Measurements from ENCODE around the gene PPIE. TPM values are rescaled to one million over a fixed set of nuclear protein-coding genes. Genes with fewer than 3 reads are reported as not detected.

PPIE gene
- total RNA-seq, result 35.5 and 42.6 TPM in 2 replicates
- polyA plus RNA-seq, result 61.2 and 77.3 TPM in 2 replicates

DNA sequence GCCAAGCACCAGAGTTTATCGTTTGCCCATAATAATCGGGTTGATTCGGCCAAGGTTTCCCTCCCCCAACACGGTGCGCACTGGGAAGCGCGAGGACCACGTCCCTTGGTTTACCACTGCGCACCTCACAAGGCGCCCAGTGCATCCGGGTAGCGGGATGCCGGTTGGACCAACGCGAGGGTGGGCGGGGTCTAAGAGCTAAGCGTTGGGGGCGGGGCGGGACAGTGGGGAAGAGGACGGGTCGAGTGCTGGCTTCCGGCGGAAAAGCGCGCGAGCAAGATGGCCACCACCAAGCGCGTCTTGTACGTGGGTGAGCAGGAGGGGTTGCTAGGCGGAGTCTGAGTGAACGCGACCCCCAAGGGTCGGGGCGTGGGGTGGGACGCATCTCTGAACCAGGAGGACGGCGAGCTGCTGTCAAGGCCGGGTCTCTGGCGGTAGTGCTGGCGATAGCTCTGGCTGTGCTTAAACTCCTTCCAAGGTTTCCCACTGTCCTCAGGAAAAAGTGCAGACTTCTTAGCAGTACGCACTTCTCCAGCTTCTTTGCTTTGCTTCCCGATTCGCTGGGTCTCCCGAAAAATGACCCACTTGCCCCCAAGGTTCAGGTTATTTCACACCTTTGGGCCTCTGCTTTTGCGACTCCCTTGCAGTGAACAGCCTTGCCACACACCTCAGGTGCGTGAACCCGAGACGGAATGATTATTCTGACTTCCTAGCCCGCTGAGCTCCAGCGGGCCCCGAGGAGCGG, at the start of gene PPIE:
PPIE (plus strand) TSS at position 261 of the 745 bp plus-strand sequence; CDS start at position 280, 19 bp downstream.
- peak; percentile 96 for DNase-seq (ENCODE audit: low spot score)
- H4K20me1 ChIP-seq (ENCODE audit: insufficient read depth, poor library complexity, severe bottlenecking), result no peaks in the 10 kb centered on the region
- peaks cover 16% of the 10 kb centered on the region for H3K79me2 ChIP-seq
- peaks cover 9% of the 10 kb centered on the region for H3K27me3 ChIP-seq
- H3K4me2 ChIP-seq, result peak within 1 kb of the TSS; percentile 81
- H3K4me1 ChIP-seq (ENCODE audit: insufficient read depth), result peaks cover 10% of the 10 kb centered on the region
- WGBS (ENCODE audit: low lambda C conversion rate, missing lambda C conversion rate), result 2% methylated on average over 49 of the region's 52 CpGs
- H3K9me3 ChIP-seq (ENCODE audit: low read depth), result no peaks in the 10 kb centered on the region
- H3K27ac ChIP-seq, result peak within 1 kb of the TSS; percentile 67
- no peak for TF ChIP-seq EZH2phosphoT487 (IDR thresholded peaks at IDR 0.05; ENCODE audit: low read depth, severe bottlenecking, unreplicated experiment)
- no peak for TF ChIP-seq EZH2 (IDR thresholded peaks at IDR 0.05; ENCODE audit: borderline replicate concordance)
- TF ChIP-seq, protein P1, sequence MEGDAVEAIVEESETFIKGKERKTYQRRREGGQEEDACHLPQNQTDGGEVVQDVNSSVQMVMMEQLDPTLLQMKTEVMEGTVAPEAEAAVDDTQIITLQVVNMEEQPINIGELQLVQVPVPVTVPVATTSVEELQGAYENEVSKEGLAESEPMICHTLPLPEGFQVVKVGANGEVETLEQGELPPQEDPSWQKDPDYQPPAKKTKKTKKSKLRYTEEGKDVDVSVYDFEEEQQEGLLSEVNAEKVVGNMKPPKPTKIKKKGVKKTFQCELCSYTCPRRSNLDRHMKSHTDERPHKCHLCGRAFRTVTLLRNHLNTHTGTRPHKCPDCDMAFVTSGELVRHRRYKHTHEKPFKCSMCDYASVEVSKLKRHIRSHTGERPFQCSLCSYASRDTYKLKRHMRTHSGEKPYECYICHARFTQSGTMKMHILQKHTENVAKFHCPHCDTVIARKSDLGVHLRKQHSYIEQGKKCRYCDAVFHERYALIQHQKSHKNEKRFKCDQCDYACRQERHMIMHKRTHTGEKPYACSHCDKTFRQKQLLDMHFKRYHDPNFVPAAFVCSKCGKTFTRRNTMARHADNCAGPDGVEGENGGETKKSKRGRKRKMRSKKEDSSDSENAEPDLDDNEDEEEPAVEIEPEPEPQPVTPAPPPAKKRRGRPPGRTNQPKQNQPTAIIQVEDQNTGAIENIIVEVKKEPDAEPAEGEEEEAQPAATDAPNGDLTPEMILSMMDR (IDR thresholded peaks at IDR 0.05; ENCODE audit: poor library complexity), result no peak
- H3K9me2 ChIP-seq (replicated peaks; ENCODE audit: insufficient read depth), result no peaks in the 10 kb centered on the region
- peak within 1 kb of the TSS; percentile 56 for H3K4me3 ChIP-seq
- H3K36me3 ChIP-seq (replicated peaks; ENCODE audit: insufficient read depth, low read depth), result no peaks in the 10 kb centered on the region
- H2AFZ ChIP-seq, result peak within 1 kb of the TSS; percentile 81

DNA sequence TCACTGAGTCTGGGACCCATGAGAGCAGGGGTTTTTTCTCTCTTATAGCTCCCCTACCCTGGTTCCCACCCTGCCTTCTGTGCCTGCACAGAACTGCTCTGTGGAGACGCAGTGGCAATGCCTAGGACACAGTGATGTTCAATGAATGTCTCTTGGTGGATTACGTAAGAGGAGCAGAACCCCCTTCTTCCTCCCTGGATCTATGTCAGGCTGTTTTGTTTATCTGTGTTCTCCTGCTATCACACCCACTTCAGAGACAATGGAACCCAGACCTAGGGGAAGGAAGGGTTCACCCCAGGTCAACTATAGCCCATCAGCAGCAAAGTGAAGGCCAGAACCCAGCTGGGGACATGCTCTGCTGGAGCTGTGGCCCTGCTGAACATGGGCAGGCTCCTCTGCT, 49.5 kb upstream of the PPIE start:
- Histone ChIP-seq H3K4me1 (ENCODE audit: insufficient read depth) (peaks cover 13% of the 10 kb centered on the region), H2AFZ (no peak overlapping the region), H3K79me2 (no peaks in the 10 kb centered on the region), H4K20me1 (ENCODE audit: insufficient read depth, poor library complexity, severe bottlenecking) (no peaks in the 10 kb centered on the region), H3K4me2 (no peak overlapping the region), H3K4me3 (no peak overlapping the region), H3K9me3 (ENCODE audit: low read depth) (no peaks in the 10 kb centered on the region), H3K27me3 (peaks cover 80% of the 10 kb centered on the region), H3K27ac (no peak overlapping the region), H3K36me3 (replicated peaks; ENCODE audit: insufficient read depth, low read depth) (no peaks in the 10 kb centered on the region), H3K9me2 (replicated peaks; ENCODE audit: insufficient read depth) (no peaks in the 10 kb centered on the region)
- TF ChIP-seq EZH2 (IDR thresholded peaks at IDR 0.05; ENCODE audit: borderline replicate concordance), result no peak
- TF ChIP-seq, protein P1 (IDR thresholded peaks at IDR 0.05; ENCODE audit: poor library complexity), result no peak
- 60% methylated on average over 2 of the region's 2 CpGs for WGBS (ENCODE audit: low lambda C conversion rate, missing lambda C conversion rate)
- no peak for DNase-seq (ENCODE audit: low spot score)

DNA sequence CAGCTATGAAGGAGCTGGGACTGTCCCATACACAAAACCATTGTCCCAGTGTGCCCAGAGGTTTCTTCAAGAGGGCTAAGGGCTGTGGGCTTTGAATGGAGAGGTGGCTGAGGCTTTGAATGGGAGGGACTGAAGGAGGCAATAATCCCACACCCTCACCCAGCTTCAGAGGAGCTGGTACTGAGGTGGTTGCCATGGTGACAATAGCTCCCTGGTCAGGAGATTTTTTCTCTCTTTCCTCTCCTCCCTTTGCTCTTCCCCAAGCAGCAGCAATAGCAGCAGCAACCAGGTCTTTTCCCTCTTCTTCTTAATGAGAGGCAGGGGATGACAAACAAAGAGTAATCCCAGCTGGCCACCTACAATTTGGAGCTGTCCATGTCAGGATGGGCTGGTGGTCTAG, 49.0 kb upstream of the PPIE start:
- Histone ChIP-seq H3K4me1 (ENCODE audit: insufficient read depth) (peaks cover 13% of the 10 kb centered on the region), H4K20me1 (ENCODE audit: insufficient read depth, poor library complexity, severe bottlenecking) (no peaks in the 10 kb centered on the region), H3K4me3 (no peak overlapping the region), H3K79me2 (no peaks in the 10 kb centered on the region), H3K36me3 (replicated peaks; ENCODE audit: insufficient read depth, low read depth) (no peaks in the 10 kb centered on the region), H3K9me2 (replicated peaks; ENCODE audit: insufficient read depth) (no peaks in the 10 kb centered on the region), H3K27me3 (peaks cover 80% of the 10 kb centered on the region), H2AFZ (no peak overlapping the region), H3K9me3 (ENCODE audit: low read depth) (no peaks in the 10 kb centered on the region), H3K27ac (no peak overlapping the region), H3K4me2 (no peak overlapping the region)
- TF ChIP-seq EZH2 (IDR thresholded peaks at IDR 0.05; ENCODE audit: borderline replicate concordance), result no peak
- TF ChIP-seq, protein P1 (IDR thresholded peaks at IDR 0.05; ENCODE audit: poor library complexity), result no peak
- no peak for TF ChIP-seq EZH2phosphoT487 (IDR thresholded peaks at IDR 0.05; ENCODE audit: low read depth, severe bottlenecking, unreplicated experiment)
- DNase-seq (ENCODE audit: low spot score), result no peak
